ENCODE measurements around the gene CCDC71L.

Gene CCDC71L

GRCh38 chr7:106658316-106659165 lies 2.4 kb downstream of the CCDC71L start:
- no peak for DNase-seq

GRCh38 chr7:106657085-106657991 lies 3.6 kb downstream of the CCDC71L start:
- DNase-seq = no peak

GRCh38 chr7:106655703-106656498 lies 5.1 kb downstream of the CCDC71L start:
- DNase-seq = no peak

- no peak for DNase-seq
These were observed 7.5 kb downstream of the CCDC71L start for GRCh38 chr7:106653488-106653887.

- DNase-seq = no peak
These were observed 8.0 kb downstream of the CCDC71L start for GRCh38 chr7:106652909-106653308.

GRCh38 chr7:106652092-106652491 lies 8.9 kb downstream of the CCDC71L start:
- DNase-seq = no peak

- no peak for DNase-seq
These were observed 14.7 kb downstream of the CCDC71L start for GRCh38 chr7:106646256-106646655.

GRCh38 chr7:106644999-106645398 lies 16.0 kb downstream of the CCDC71L start:
- DNase-seq = no peak

- no peak for DNase-seq
These were observed 17.6 kb downstream of the CCDC71L start for GRCh38 chr7:106643216-106644000.

- no peak for DNase-seq
These were observed 19.5 kb downstream of the CCDC71L start for GRCh38 chr7:106641416-106641815.

- DNase-seq = no peak
These were observed 20.4 kb downstream of the CCDC71L start for GRCh38 chr7:106640368-106641141.

GRCh38 chr7:106639476-106640334 lies 21.3 kb downstream of the CCDC71L start:
- no peak for DNase-seq

GRCh38 chr7:106635411-106635810 lies 25.5 kb downstream of the CCDC71L start:
- DNase-seq = no peak

GRCh38 chr7:106634958-106635357 lies 26.0 kb downstream of the CCDC71L start:
- no peak for DNase-seq

- DNase-seq = no peak
These were observed 30.3 kb downstream of the CCDC71L start for GRCh38 chr7:106630648-106631047.

GRCh38 chr7:106629516-106629915 lies 31.4 kb downstream of the CCDC71L start:
- DNase-seq = no peak

- DNase-seq = peak; percentile 53
These were observed 34.4 kb downstream of the CCDC71L start for GRCh38 chr7:106626376-106627164.

GRCh38 chr7:106625678-106626301 lies 35.2 kb downstream of the CCDC71L start:
- no peak for DNase-seq

- no peak for DNase-seq
These were observed 37.1 kb downstream of the CCDC71L start for GRCh38 chr7:106623853-106624252.

Measured in islet precursor cell (in vitro differentiated cells).